Middle frontal gyrus (tissue), 1 donor: ENCODE results near the gene REG3G.

Experiments used
- DNase-seq: peaks from one replicate; pipeline ENCODE4 v3.0.0-alpha.2; 2015; ENCODE audit warnings: low spot score; ENCODE audit errors: extremely low spot score

The REG3G gene

DNA sequence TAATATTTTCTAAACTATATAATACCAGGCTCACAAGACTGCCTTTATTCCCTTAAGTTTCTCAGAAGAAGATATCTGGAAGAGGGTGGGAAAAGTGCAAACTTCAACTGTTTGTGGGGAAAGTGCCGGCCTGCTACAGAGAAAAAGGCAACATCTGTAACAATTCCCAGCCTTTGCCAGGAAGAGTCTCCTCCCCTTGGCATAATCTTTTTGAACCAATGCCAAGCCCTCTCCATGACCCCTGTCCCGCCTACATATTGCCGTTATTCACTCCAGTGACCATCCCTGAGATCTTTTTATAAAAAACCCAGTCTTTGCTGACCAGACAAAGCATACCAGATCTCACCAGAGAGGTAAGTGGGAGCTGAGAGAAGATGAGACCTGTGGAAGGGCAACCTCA, at the start of gene REG3G:
Gene REG3G (plus strand): TSS at position 282 of the 400 bp plus-strand sequence. CDS start 392 bp downstream, outside the sequence.
- DNase-seq = no peak

DNA sequence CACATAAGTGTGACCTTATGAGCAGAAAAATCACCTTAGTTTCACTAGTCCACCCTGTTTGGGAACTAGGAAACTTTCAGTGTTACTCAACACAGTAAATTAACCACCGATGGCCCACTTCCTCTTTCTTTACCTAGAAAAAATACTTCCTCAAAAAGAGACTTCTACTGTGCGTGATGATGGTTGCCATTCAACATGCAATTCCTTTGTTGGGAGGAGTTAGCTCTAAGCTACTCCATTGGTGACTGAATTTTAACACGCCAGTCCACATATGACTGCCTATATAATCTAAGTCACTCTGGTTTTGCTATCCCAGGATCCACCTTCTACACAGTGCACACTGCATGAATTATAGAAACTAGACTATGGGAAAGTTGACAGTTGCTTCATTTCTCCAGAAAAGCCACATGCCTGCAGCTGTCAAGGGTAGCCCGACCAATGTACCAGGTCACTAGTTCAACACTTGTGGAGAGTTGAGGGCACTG, 47.8 kb upstream of the REG3G start:
- DNase-seq = no peak

DNA sequence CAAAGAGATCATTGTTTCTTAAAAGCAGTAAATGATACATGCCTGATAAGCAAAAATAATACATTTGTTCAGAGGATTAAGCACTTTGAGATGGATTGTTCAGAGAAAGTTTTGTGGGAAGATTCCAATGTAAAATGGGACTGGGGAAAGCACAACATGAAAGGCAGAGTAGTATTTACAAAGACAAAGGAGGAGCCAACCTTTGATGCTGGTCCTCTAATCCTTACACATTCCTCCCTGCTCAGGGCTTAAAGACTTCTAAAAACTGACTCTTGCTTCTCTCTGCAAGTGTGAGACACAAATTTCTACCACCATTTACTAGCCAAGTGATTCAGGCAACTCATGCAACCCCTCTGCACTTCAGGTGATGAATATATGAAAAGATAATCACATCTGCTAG, 47.2 kb upstream of the REG3G start:
- no peak for DNase-seq

DNA sequence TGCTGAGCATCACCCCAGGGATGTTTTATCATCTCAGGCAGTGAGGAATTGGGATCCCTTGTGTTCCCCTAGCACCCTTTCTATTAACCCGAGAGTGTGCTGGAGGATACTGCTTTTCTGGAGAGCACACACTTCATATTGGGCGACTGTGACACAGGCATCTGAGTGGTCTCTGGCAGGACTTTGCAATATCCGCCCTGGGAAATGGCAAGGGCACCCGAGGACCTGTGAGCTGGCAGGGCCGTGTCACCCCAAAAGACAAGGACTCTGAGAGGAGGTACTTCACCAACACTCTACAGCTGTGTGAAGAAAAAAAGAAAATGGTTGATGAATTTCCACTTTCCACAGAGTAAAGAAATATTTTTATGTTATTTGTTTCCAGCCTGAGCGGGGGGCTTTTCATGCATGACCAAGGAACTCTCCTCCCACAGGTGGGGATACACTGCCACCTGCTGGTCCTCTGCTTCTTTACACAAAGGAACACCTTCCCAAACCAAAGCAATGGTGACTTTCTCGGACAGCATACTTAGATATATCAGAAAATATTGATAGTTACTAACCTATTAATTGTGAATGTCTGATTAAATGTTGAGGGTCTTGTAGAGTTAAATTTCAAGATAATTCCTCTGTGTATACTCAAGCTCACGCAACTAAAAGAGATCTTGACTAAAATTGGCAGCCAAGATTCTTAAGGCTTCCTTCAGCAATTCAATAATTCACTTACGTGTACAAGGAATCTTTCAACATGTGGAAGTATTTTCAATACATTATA, 45.9 kb upstream of the REG3G start:
- DNase-seq = peak; percentile 75

DNA sequence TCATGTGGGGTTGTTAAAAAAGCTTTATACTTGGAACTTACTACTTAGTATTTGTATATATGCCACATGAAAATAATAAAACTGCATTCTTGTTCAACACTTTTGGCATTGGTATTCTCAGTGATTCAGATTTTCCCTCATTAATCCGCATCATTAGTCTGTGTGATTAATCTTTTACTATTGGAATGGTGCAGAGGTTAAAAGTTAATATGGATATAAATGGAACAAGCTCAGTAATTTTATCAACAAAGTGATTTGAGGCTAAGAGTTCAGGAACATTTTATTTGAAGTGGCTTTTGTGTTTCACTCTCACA, 45.4 kb upstream of the REG3G start:
- DNase-seq = no peak

DNA sequence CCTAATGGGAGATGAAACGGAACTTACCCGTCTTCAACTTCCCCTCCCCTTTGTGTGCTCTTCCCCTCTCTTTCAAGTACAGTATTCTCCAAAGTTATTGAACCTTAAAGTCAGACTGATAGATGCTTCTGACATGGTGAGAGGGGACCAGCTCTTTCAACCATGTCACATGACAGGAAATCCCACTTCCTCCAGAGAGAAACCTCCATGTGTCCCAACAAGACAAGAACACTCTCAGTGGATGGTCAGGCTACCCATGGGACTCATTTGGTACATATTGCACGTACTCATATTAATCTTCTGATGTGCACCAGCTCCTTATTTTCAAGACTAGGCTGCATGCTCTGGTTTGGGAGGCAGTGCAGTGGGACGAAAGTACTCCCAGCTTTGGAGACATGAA, 44.6 kb upstream of the REG3G start:
- DNase-seq = no peak

DNA sequence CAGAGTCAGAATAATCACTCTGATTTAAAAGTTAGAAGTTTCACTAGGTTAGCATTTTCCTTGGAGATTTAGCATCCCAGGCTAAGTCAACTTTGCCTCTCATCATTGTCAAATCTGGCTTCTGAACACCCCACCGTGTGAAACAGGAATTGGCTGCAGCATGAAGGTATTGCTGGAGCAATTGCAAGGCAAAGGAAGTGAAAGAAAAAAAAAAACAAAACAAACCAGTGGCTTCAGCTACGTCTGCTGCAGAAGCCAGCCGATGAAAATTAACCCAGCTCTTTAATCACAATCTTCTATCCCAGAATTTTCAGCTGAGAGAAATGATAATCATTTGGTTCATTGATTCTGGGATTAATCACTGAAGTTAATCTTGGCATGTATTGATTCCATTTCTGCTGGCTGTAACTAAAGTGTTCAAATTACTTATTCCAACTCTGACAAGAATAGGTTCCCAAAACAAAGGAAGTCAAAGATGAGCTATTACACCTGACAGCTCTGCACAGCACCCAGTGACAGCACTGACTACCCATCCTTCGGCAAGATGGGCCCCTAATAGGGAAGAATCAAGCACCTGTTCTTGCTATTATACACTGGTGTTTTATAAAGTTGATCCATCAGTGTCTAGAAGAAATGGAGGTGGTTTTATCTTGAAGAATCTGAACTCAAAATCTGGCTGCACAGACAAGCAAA, 42.7 kb upstream of the REG3G start:
- DNase-seq = no peak

DNA sequence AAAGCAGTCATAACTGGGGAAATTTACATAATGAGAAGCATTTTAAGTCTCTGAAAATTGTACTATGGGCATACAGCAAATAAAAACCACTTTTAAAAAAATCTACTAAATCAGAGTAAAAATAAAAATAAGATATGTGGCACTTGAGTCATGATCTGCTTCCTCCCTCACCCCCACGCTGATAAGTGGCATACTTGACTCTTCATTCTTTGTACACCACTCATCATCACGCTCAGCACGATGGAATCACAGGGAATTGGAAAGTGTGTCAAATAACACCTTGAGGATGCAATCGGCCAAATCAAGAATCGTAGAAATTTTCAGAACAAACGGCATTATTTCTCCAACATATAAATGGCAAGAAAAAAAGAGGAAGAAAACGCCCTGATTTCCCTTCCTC, 41.1 kb upstream of the REG3G start:
- DNase-seq = no peak

DNA sequence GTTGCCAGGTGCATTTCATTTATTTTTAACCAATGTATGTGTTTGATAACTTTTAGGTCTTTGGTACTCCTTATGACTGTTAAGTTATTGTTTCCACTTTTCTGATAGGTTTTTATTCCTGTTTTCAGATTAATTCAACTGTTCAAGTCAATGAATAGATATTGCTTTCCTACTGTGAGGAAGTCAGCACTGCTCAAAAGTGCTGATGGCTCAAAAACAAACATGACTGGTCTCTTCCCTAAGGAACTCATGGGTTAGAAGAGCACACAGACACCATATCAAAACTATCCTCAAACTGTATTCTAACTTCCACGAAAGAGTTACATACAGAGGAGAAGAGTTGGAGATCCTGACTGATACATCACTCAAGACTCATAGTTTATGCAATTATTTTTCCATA, 39.9 kb upstream of the REG3G start:
- DNase-seq = no peak

DNA sequence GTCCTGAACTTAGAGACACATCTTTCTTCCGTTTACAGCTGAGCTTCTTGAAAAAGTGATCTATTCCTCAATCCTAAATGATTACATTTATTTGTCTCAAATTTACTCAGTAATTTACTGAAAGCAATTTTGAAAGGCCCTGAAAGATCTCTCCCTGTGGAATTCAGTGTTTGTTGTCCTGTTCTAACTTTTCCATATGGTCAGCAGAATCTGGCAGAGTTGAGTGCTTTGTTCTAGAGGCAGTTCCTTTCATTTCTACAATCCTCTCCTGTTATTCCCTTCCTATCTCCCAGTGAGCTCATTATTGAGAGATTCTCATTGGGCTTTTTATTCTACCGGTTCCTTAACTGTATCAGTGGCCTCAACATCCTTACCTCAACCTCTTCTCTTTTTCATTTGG, 36.5 kb upstream of the REG3G start:
- no peak for DNase-seq

DNA sequence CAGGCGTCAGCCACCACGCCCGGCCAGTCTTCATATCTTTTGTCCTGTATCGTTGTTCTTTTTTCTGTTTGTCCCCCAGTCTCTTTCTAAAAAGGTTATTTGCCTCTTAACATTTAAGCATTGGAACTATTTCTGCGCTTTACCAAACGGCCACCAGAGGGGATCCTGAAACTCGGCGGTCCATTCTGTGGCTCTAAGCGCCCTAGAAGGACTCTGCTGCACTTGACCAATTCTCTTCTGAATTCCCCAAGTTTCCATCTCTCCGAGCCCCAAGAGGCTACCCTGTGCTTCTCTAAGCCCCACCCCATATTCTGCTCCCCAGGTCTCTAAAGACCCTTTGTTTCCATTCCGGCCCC, 33.1 kb upstream of the REG3G start:
- DNase-seq = no peak

DNA sequence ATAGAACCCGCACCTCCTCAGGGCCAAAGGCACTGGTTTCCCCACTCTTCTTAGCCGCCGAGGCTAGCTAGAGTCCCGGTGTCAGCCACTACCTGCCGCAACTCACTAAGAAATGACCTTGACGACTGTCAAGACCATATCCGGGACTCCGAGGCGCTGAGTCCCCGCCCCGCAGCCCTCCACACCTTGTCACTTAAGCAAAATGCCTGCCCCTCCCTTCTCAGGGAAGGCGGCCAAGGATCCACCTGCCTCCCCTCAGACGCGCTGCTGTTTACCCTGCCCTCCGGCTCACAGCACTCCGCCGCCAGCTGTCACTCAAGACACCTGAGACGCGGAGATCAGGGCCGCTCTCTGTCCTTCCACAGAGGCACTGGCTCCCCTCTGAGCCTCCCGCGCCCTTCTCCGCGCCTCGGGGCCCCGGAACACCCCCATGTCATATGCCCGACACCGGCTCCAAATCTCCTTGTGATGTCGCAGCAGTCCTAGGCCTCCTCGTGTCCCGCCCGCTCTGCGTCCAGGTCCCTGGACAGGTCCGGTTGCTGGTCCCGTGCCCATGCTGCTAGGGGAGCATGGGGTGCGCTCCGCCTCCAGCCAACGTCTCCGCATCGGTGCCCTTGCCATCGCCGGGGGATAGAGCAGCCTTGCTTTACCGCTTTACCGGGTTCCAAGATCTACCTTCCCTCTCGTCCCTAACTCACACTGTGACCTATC, 32.5 kb upstream of the REG3G start:
- no peak for DNase-seq

DNA sequence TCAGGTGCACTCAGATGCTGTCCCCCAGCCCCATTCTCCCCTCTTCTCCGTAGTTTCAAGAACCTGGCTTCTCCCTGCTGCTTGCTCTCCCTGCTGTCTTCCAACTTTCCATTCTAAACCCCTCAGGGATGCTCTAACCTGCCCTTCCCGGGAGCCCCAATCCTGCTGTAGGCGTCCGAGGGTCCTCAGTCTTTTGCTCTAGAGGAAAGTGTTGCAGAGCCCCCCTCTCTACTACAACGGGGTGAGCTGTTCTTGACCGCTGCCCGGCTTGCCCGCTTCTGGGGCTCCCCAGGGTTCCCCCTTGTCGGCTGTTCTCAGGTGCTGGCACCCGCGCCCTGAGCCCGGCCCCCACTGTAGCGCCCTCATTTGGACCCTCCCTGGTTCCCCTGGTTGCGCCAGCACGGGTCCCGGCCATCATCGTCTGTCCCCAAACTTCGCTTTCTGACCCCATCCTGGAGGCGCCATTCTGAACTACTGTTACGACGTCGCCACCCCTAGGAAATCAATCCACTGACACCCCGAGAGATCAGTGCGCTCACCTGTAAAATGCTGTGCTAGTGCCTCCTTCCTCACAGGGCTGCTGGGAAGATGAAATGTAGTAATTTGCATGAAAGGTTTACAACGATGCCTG, 31.9 kb upstream of the REG3G start:
- no peak for DNase-seq

DNA sequence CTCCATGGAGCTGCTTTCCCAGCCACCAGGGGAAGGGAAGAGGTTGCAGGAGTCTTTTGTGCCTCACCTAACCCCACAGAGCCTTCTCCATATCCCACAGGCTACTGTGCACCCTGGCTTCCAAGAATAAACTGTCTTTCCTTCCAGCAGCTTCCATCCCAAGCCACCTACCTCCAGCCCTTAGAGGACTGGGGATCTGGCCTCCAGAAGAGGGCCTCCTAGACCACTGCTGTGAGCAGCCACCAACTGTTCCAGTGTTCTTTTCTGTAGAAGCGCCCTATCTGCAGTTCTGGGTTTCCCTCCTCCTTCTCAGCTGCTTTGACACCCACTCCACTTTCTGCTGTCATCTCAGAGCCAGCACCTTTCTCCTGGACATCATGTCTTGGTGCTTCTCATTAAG, 30.7 kb upstream of the REG3G start:
- DNase-seq = no peak

DNA sequence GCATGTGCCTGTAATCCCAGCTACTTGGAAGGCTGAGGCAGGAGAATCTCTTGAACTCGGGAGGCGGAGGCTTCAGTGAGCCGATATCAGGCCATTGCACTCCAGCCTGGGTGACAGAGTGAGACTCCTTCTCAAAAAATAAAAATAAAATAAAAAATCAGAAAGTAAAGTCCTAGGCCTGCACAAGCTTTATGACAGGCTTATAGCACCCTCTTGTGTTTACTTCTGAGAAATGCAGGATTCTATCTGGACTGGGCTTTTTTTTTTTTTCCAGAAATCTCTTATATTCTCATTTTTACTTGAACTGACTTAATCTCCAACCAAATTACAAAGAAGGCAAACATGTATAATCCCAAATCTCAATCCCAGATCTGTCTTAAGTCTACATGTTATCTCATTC, 26.1 kb upstream of the REG3G start:
- no peak for DNase-seq

DNA sequence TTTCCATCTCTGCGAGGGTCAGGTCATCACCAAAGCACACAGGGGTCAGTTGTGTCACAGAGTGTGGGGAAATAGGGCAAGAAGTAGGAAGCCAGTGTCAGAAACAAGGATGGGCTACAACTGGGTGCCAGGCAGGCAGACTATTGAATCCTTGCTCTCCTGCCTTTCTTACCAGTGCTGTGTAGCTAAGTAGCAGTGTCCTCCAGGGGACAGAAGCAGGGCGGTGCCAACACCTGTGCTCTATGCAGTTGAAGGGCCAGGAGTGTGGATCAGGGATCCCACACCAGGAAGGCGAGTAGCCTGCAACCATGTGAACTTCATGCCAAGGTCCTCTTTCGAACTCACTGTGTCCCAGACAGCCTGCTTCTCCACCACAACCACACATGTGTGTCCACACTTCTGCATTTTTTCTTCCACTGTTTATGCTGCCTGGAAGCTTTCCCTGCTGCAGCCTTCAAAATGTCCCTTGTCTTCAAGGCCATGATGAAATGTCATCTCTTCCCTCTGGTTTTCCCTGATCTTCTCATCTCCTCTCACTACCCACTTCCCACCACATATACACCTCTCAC, 25.4 kb upstream of the REG3G start:
- no peak for DNase-seq

DNA sequence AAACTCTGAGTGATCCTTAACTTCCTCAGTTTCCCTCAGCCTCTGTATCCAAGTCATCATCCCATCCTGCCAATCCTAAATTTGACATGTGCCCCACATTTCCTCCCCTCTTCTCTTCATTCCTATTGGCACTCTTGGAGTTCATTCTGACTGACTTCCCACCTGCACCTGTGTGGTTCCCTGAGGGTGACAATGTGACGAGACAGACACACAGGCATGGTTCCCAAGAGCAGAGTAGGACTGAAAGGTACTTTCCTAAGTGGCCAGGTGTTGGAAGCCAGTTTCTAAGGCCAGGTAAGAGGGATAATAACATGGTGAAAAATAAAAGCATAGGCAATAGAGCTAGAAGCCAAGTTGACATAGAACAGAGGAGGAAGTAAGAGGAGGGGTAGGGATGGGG, 24.2 kb upstream of the REG3G start:
- DNase-seq = no peak

DNA sequence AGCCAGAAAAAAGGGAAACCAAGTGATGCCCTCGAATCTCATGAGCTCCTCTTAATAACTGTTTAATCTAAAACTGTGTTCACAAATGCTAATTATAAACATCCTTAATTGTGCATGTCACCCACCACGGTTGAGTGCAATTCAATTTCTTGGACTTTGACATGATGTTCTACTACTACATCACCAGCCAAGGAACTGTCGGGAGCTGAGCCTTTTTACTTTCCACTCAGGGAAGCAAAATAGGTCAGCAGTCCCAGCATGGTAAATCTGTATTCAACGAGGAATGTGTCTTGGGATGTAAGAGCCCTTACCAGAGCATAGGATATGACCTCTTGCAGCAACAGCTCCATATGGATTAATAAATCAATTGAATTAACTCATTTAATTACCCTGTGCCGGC, 20.8 kb upstream of the REG3G start:
- DNase-seq = no peak

DNA sequence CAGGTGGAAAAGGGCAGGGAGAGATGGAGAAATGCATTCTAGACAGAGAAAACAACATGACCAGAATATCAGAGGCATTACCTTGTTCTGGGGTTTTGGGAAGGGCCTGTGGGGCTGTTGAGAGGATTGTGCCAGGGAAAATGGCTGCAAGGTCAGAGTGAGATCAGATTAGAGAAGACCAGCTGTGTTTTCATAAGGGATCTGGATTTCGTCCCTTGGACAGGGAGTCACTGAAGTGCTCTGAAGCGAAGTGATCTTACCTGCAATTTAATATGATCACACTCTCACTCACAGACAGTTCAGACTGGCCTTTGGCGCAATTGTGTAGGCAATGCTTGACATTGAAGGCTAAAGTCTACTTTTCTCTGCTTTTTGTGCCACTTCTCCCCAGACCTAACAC, 20.3 kb upstream of the REG3G start:
- no peak for DNase-seq

DNA sequence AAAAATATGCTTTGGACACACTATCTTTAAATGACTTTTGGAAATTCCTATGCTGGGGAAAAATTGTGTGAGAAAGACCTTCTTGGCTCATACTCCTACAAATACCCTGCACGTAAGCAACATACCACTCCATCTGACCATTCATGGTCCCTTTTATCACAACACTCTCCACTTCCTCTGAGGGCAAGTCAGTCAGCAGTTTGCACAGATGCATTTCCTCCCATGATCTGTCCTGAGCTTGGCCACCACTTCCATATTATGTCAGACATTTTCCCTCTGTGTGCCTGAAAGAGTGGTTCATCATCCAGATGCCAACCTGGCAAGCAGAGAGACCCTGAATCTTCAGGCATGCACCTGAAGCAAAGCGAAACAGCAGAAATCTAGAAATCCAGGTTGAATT, 16.1 kb upstream of the REG3G start:
- DNase-seq = no peak

DNA sequence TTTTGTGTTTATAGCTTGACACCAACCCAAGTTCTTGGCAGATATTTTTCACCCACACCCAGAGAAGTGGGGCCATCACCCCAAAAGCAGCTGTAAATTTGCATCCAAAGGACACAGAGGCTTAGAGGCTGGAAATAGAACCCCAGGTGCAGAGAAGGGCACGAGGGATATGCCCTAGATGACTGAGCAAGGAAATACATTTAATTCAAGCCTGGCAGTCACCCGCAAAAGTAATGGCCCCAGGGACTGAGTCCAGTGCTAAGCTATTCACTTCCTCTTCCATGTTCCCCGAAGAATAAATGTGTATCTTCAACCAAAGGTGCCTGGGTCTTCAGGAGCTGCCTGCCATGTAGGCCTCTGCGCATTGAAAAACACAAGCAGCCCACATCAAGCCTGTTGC, 14.0 kb upstream of the REG3G start:
- DNase-seq = no peak

DNA sequence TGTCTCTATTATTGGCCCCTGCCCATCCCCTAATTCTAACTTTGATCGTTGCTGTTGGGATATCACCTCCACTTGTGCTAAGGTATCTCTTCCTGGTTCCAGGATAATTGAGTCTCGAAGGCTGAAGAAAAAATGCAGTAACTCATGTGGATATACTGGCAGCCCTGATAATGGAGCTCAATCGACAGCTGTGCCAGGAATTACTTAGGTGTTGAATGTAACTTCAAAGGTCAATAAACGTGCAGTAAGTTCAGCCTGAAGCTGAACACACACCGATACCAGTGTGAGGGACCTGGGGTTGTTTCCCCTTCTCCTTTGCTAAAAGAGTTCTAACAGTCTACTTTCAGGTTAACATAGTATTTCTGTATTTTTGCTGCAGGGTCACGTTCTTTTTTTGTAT, 11.9 kb upstream of the REG3G start:
- no peak for DNase-seq
